ENCODE results near the gene NEDD4L. TPM values are rescaled to one million over a fixed set of nuclear protein-coding genes. Genes with fewer than 3 reads are reported as not detected.

The NEDD4L gene
- total and polyA plus RNA-seq, 4 experiments from 2014 or later: 2.8 to 4.1 (median 3.8) TPM

- DNase-seq: no peak
- CTCF ChIA-PET (ENCODE audit: partially characterized antibody): interaction anchor here (0.6 to 1.3 kb wide), 4 partner anchors 9 to 966 kb away, joined by 3 read pairs; no protein-coding TSS in a partner anchor
Measured at GRCh38 chr18:58117786-58118403, 73.9 kb downstream of the NEDD4L start.

GRCh38 chr18:58118536-58118935 is 74.5 kb downstream of the NEDD4L start:
- no peak overlapping the region for H3K27ac Mint-ChIP-seq
- Histone ChIP-seq H3K4me3 (ENCODE audit: low read length in 2 of 2) (no peak overlapping the region), H3K36me3 (ENCODE audit: insufficient read depth, low read length) (no peaks in the 10 kb centered on the region), H3K4me1 (ENCODE audit: insufficient read depth, low read length) (no peaks in the 10 kb centered on the region), H3K9me3 (ENCODE audit: control insufficient read depth in 1 of 2, low read length in 2 of 2) (no peaks in the 10 kb centered on the region), H3K27ac (ENCODE audit: low read depth, low read length) (no peak overlapping the region), H3K27me3 (ENCODE audit: insufficient read depth, low read length) (no peaks in the 10 kb centered on the region)
- ChIA-PET POLR2A (ENCODE audit: partially characterized antibody) (no interaction called here), CTCF (ENCODE audit: partially characterized antibody) (interaction anchor here (0.6 to 1.3 kb wide), 5 partner anchors 9 to 966 kb away, joined by 3 to 4 read pairs (median 3); partner anchors contain the start of gene NEDD4L)
- H3K4me3 Mint-ChIP-seq: no peak overlapping the region
- H3K9me3 Mint-ChIP-seq: no peaks in the 10 kb centered on the region
- no peaks in the 10 kb centered on the region for H3K4me1 Mint-ChIP-seq
- intact Hi-C loops (cut with micrococcal nuclease): no loop called here
- H3K36me3 Mint-ChIP-seq: no peaks in the 10 kb centered on the region
- DNase-seq: no peak
- peaks cover 2 to 9% of the 10 kb centered on the region in 2 donors for H3K27me3 Mint-ChIP-seq

More at GRCh38 chr18:58117786-58118403, 73.9 kb downstream of the NEDD4L start:
- H3K36me3 Mint-ChIP-seq: no peaks in the 10 kb centered on the region
- intact Hi-C loops (cut with micrococcal nuclease): no loop called here
- no peak overlapping the region for H3K27ac Mint-ChIP-seq
- H3K9me3 Mint-ChIP-seq: no peaks in the 10 kb centered on the region
- H3K4me1 Mint-ChIP-seq: peaks cover 0 to 2% (median 0%) of the 10 kb centered on the region in 4 donors
- H3K27ac ChIP-seq (ENCODE audit: low read depth, low read length): no peak overlapping the region
- H3K4me3 Mint-ChIP-seq: no peak overlapping the region
- H3K4me1 ChIP-seq (ENCODE audit: insufficient read depth, low read length): no peaks in the 10 kb centered on the region
- H3K9me3 ChIP-seq (ENCODE audit: control insufficient read depth in 1 of 2, low read length in 2 of 2): no peaks in the 10 kb centered on the region
- no peak overlapping the region for H3K4me3 ChIP-seq (ENCODE audit: low read length in 2 of 2)
- H3K36me3 ChIP-seq (ENCODE audit: insufficient read depth, low read length): no peaks in the 10 kb centered on the region
- POLR2A ChIA-PET (ENCODE audit: partially characterized antibody): no interaction called here
- H3K27me3 ChIP-seq (ENCODE audit: insufficient read depth, low read length): no peaks in the 10 kb centered on the region
- H3K27me3 Mint-ChIP-seq: peaks cover 5 to 12% of the 10 kb centered on the region in 2 donors

GRCh38 chr18:58119819-58120218 is 75.8 kb downstream of the NEDD4L start:
- intact Hi-C loops (cut with micrococcal nuclease): loop anchor here (5.0 kb wide), 2 partner anchors 488 to 1473 kb away; no protein-coding TSS in a partner anchor
- ChIA-PET CTCF (ENCODE audit: partially characterized antibody) (no interaction called here), POLR2A (ENCODE audit: partially characterized antibody) (no interaction called here)
- Mint-ChIP-seq H3K4me3 (no peak overlapping the region), H3K27me3 (peaks cover 2 to 6% of the 10 kb centered on the region in 2 donors), H3K36me3 (no peaks in the 10 kb centered on the region), H3K27ac (no peak overlapping the region), H3K9me3 (no peaks in the 10 kb centered on the region), H3K4me1 (peaks cover 0 to 5% (median 3%) of the 10 kb centered on the region in 4 donors)
- no peaks in the 10 kb centered on the region for H3K4me1 ChIP-seq (ENCODE audit: insufficient read depth, low read length)
- H3K27ac ChIP-seq (ENCODE audit: low read depth, low read length): no peak overlapping the region
- no peak overlapping the region for H3K4me3 ChIP-seq (ENCODE audit: low read length in 2 of 2)
- H3K36me3 ChIP-seq (ENCODE audit: insufficient read depth, low read length): no peaks in the 10 kb centered on the region
- DNase-seq: no peak
- H3K9me3 ChIP-seq (ENCODE audit: control insufficient read depth in 1 of 2, low read length in 2 of 2): no peaks in the 10 kb centered on the region
- H3K27me3 ChIP-seq (ENCODE audit: insufficient read depth, low read length): no peaks in the 10 kb centered on the region

GRCh38 chr18:58124475-58124874 is 80.4 kb downstream of the NEDD4L start:
- no peak for DNase-seq
- Mint-ChIP-seq H3K9me3 (no peaks in the 10 kb centered on the region), H3K4me3 (peak overlapping the region in 2 of 8 donors; percentile 0 to 2), H3K4me1 (peaks cover 0 to 5% (median 3%) of the 10 kb centered on the region in 4 donors), H3K27me3 (no peaks in the 10 kb centered on the region), H3K36me3 (no peaks in the 10 kb centered on the region), H3K27ac (no peak overlapping the region)
- ChIA-PET POLR2A (ENCODE audit: partially characterized antibody) (no interaction called here), CTCF (ENCODE audit: partially characterized antibody) (interaction anchor here (0.9 to 1.2 kb wide), 3 partner anchors 9 to 81 kb away, joined by 3 read pairs; partner anchors contain the start of gene NEDD4L)
- intact Hi-C loops (cut with micrococcal nuclease): loop anchor here (5.0 kb wide), 2 partner anchors 492 to 1477 kb away; no protein-coding TSS in a partner anchor
- H3K9me3 ChIP-seq (ENCODE audit: control insufficient read depth in 1 of 2, low read length in 2 of 2): no peaks in the 10 kb centered on the region
- H3K27me3 ChIP-seq (ENCODE audit: insufficient read depth, low read length): no peaks in the 10 kb centered on the region
- no peak overlapping the region for H3K4me3 ChIP-seq (ENCODE audit: low read length in 2 of 2)
- no peaks in the 10 kb centered on the region for H3K36me3 ChIP-seq (ENCODE audit: insufficient read depth, low read length)
- no peak overlapping the region for H3K27ac ChIP-seq (ENCODE audit: low read depth, low read length)
- no peaks in the 10 kb centered on the region for H3K4me1 ChIP-seq (ENCODE audit: insufficient read depth, low read length)

GRCh38 chr18:58125183-58125582 is 81.2 kb downstream of the NEDD4L start:
- H3K27ac ChIP-seq (ENCODE audit: low read depth, low read length): no peak overlapping the region
- Mint-ChIP-seq H3K9me3 (no peaks in the 10 kb centered on the region), H3K36me3 (no peaks in the 10 kb centered on the region), H3K4me3 (no peak overlapping the region), H3K4me1 (peaks cover 0 to 5% (median 3%) of the 10 kb centered on the region in 4 donors), H3K27me3 (no peaks in the 10 kb centered on the region), H3K27ac (peak overlapping the region in 1 of 7 donors; percentile 19)
- H3K27me3 ChIP-seq (ENCODE audit: insufficient read depth, low read length): no peaks in the 10 kb centered on the region
- H3K4me3 ChIP-seq (ENCODE audit: low read length in 2 of 2): no peak overlapping the region
- no peaks in the 10 kb centered on the region for H3K9me3 ChIP-seq (ENCODE audit: control insufficient read depth in 1 of 2, low read length in 2 of 2)
- ChIA-PET CTCF (ENCODE audit: partially characterized antibody) (interaction anchor here (0.9 to 1.2 kb wide), 3 partner anchors 8 to 82 kb away, joined by 3 read pairs; partner anchors contain the start of gene NEDD4L), POLR2A (ENCODE audit: partially characterized antibody) (no interaction called here)
- no peaks in the 10 kb centered on the region for H3K36me3 ChIP-seq (ENCODE audit: insufficient read depth, low read length)
- intact Hi-C loops (cut with micrococcal nuclease): no loop called here
- no peak for DNase-seq
- no peaks in the 10 kb centered on the region for H3K4me1 ChIP-seq (ENCODE audit: insufficient read depth, low read length)

GRCh38 chr18:58125756-58126155 is 81.7 kb downstream of the NEDD4L start:
- DNase-seq: no peak
- ChIA-PET CTCF (ENCODE audit: partially characterized antibody) (interaction anchor here (1.0 kb wide), 1 partner anchor 10 kb away, joined by 3 read pairs; no protein-coding TSS in a partner anchor), POLR2A (ENCODE audit: partially characterized antibody) (no interaction called here)
- H3K4me3 ChIP-seq (ENCODE audit: low read length in 2 of 2): no peak overlapping the region
- Mint-ChIP-seq H3K4me1 (peaks cover 0 to 5% (median 3%) of the 10 kb centered on the region in 4 donors), H3K4me3 (no peak overlapping the region), H3K27ac (no peak overlapping the region), H3K9me3 (no peaks in the 10 kb centered on the region), H3K27me3 (no peaks in the 10 kb centered on the region), H3K36me3 (no peaks in the 10 kb centered on the region)
- intact Hi-C loops (cut with micrococcal nuclease): no loop called here
- no peaks in the 10 kb centered on the region for H3K9me3 ChIP-seq (ENCODE audit: control insufficient read depth in 1 of 2, low read length in 2 of 2)
- no peaks in the 10 kb centered on the region for H3K36me3 ChIP-seq (ENCODE audit: insufficient read depth, low read length)
- no peaks in the 10 kb centered on the region for H3K4me1 ChIP-seq (ENCODE audit: insufficient read depth, low read length)
- no peaks in the 10 kb centered on the region for H3K27me3 ChIP-seq (ENCODE audit: insufficient read depth, low read length)
- H3K27ac ChIP-seq (ENCODE audit: low read depth, low read length): no peak overlapping the region

- Histone ChIP-seq H3K9me3 (ENCODE audit: control insufficient read depth in 1 of 2, low read length in 2 of 2) (no peaks in the 10 kb centered on the region), H3K4me1 (ENCODE audit: insufficient read depth, low read length) (no peaks in the 10 kb centered on the region), H3K27ac (ENCODE audit: low read depth, low read length) (no peak overlapping the region), H3K27me3 (ENCODE audit: insufficient read depth, low read length) (no peaks in the 10 kb centered on the region), H3K36me3 (ENCODE audit: insufficient read depth, low read length) (no peaks in the 10 kb centered on the region), H3K4me3 (ENCODE audit: low read length in 2 of 2) (no peak overlapping the region)
- Mint-ChIP-seq H3K27ac (no peak overlapping the region), H3K4me1 (peaks cover 0 to 5% (median 3%) of the 10 kb centered on the region in 4 donors), H3K27me3 (no peaks in the 10 kb centered on the region), H3K4me3 (no peak overlapping the region), H3K9me3 (no peaks in the 10 kb centered on the region), H3K36me3 (no peaks in the 10 kb centered on the region)
- no peak for DNase-seq
- intact Hi-C loops (cut with micrococcal nuclease): no loop called here
- CTCF ChIA-PET (ENCODE audit: partially characterized antibody): interaction anchor here (0.9 kb wide), 1 partner anchor 10 kb away, joined by 3 read pairs; no protein-coding TSS in a partner anchor
- POLR2A ChIA-PET (ENCODE audit: partially characterized antibody): no interaction called here
Measured at GRCh38 chr18:58128381-58129374, 84.7 kb downstream of the NEDD4L start.
